NCI-H128 (cell line): ENCODE data around the gene ATP7A.
"Not testable (repeated sequence)": the region's sequence is repeated elsewhere in the genome, so short reads cannot be mapped to it uniquely, and the experiment has no call there.

ENCODE experiments used
- DNase-seq: peaks from one replicate; lab custom pipeline; 2025; ENCODE audit not compliant: unreplicated experiment; lab: John Stamatoyannopoulos, UW

Gene ATP7A

GRCh38 chrX:77945031-77945430 is 34.5 kb downstream of the ATP7A start:
- DNase-seq, result not testable (repeated sequence)

GRCh38 chrX:77945910-77946545 is 35.5 kb downstream of the ATP7A start:
- DNase-seq, result no peak

GRCh38 chrX:77946571-77946970 is 36.1 kb downstream of the ATP7A start:
- DNase-seq, result no peak

DNA sequence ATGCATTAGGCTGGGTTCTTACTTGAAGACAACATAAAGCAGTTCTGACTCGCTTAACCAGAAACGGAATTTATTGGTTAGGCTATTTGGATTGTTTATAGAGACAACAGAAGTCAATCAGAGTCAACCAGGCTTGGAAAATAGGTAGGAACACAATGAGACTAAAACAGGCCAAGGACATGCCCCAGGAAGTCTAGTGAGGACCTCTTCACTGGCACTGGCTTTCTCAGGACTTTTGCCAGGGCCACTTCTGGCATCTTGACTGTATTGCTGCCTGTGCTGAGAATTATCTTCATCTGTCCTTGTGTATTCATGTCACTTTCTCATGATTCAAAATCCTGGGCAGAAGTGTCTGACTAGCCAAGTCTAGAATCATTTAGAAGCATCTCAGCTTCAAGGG is 39.3 kb downstream of the ATP7A start:
- no peak for DNase-seq

GRCh38 chrX:77952173-77952572 is 41.7 kb downstream of the ATP7A start:
- DNase-seq, result no peak

DNA sequence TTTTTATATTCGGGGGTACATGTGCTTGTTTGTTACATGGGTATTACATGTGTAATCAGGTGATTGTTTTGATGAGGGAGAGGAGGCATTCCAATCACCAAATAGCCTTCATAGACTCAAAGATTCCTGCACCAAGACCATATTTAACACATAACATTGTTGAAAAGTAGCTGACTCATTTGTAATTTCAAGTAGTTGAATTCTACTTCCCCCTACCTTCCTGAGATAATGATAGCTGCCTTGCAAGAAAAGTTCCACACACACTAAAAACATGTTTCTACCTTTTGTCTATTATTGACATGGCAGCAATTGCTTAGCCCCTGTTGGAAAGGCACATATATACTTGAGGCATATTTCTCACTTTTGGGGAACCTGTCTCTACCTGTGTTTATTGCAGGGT is 42.8 kb downstream of the ATP7A start:
- no peak for DNase-seq

GRCh38 chrX:77953708-77954107 is 43.2 kb downstream of the ATP7A start:
- no peak for DNase-seq

DNA sequence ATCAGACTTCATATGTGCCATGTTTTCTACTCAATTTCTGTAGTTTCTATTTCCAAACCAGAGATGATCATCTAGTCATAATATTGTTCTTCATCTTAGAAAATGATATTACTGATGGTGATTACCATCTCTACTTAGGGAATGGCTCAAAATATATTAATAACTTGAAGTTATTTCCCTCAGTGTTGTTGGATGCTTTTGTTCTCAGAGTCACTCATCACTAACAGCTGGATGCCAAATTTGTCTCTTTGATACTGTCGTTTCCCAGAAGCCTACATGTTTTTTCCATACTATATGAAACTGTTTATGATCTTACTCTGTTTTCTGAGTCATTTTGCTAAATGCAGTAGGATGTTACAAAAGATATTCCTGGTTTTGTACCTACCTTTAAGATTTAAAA is 50.1 kb downstream of the ATP7A start:
- no peak for DNase-seq

DNA sequence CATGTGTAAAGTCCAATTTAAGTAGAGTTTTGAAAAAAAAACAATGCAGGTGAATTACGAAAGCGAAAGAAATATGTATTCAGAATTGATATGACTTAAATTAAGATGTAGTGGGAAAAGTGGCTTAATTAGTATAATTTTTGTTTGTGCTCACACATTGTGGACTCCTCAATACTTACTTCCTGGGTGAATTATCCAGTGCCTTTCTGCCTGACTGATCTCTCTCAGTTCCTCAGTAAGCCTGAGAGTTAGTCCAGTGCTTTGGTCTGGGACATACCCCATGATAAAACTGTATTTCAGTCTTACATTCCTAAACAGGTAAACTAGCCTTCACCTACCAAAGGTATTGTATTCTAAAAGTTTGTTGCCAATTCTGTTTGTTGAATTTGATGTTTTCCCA is 50.6 kb downstream of the ATP7A start:
- DNase-seq, result no peak

DNA sequence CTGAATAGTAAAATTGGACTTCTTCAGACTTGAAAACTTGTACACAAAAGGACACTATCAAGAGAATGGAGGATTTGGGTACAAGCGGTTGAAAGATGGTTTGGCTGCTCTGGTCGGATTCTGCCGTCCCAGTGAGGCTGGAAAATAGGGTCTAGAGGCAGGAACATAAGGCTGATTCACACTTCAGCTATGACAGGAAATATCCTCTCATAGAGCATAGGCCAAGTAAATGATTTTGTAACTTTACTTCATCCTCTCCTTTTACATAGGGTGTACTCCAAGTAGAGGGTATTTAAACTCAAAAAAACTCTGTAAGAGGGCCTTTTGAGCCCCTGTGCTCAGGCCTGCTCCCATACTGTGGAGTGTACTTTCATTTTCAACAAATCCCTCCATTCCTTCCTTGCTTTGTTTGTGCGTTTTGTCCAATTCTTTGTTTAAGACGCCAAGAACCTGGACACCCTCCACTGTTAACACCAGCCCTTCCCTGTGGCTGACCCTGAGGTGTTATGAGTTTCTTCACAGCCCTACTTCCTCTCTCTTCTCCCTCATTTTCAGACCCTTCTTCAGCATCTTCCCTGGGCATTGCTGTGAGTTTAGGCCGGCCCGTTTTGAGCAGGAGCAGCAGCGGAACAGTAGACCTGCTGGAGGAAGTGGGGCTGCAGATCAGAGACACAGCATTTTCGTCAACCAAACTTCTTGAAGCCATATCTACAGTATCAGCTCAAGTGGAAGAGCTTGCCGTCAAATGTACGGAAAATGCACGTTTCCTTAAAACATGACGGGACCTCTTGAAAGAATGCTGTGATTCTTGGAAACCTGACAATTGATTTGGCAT is 51.8 kb downstream of the ATP7A start:
- DNase-seq, result no peak

- DNase-seq, result no peak
These were observed 55.9 kb downstream of the ATP7A start for GRCh38 chrX:77966361-77966760.

DNA sequence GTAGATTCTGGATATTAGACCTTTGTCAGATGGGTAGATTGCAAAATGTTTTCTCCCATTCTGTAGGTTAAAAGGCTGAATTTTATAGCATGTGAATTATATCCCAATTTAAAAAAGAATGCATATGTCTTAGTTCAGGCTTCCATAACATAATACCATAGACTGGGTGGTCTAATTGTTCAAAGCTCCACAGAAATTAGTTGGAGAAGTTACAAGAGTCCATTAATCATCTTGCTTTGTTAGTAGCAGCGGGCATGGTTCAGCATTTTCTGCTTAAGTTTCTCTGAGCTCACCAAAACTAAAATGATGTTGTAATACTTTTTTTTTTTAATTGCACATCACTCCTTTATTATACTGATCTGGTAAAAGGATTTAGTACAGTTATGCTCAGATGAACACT is 57.1 kb downstream of the ATP7A start:
- DNase-seq, result no peak

GRCh38 chrX:77969538-77969937 is 59.0 kb downstream of the ATP7A start, which contains the start of gene PGAM4:
TSS of gene PGAM4 (minus strand) at chrX:77969638. CDS start at chrX:77969638, 0 bp downstream.
- DNase-seq, result no peak

GRCh38 chrX:77975755-77976154 is 65.3 kb downstream of the ATP7A start:
- DNase-seq, result no peak

GRCh38 chrX:77977095-77977494 is 66.6 kb downstream of the ATP7A start:
- no peak for DNase-seq

- DNase-seq, result no peak
These were observed 67.0 kb downstream of the ATP7A start for GRCh38 chrX:77977518-77977917.

- DNase-seq, result no peak
These were observed 69.4 kb downstream of the ATP7A start for GRCh38 chrX:77979870-77980269.

GRCh38 chrX:78011846-78012245 is 101.4 kb downstream of the ATP7A start:
- no peak for DNase-seq

DNA sequence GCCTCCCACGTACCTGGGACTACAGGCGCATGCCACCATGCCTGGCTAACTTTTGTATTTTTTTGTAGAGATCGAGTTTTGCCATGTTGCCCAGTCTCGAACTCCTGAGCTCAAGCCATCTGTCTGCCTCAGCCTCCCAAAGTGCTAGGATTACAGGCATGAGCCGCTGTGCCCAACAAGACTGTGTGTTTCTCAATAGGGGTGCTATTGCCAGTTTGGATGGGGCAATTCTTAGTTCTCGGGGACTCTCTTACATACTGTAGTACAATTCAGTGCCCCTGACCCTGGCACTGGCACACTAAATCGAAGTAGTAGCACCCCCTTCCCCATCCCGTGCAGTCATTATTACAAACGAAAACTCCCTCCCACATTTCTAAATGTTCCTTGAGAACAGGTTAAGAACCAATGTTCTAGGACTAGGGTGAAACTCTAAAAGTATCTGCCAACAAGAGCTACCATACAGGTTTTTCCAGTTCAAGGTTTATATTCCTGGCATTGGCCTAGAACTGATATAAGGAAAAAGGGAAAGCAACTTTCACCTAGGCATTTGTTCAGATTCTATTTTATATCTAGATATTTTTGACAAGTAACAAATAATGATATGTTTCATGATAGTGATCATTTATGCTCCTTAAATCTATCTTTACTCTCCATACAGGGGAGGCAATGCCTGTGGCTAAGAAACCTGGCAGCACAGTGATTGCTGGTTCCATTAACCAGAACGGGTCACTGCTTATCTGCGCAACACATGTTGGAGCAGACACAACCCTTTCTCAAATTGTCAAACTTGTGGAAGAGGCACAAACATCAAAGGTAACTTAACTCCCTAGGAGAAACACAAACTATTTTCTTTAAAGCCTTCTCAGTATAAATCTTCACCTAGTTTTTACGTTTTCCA is 109.3 kb downstream of the ATP7A start:
- no peak for DNase-seq

- no peak for DNase-seq
These were observed 114.0 kb downstream of the ATP7A start for GRCh38 chrX:78024349-78025059.

GRCh38 chrX:78027798-78028197 is 117.3 kb downstream of the ATP7A start:
- DNase-seq, result no peak
